GM04504 (cell line): ENCODE results near the gene ZNF544.
A peak's percentile ranks its signal among the peaks of the same experiment; 100 is the strongest.
"Not testable (repeated sequence)": the region's sequence is repeated elsewhere in the genome, so short reads cannot be mapped to it uniquely, and the experiment has no call there.

Experiments
- DNase-seq: peaks from one replicate; pipeline ENCODE4 v3.0.0-alpha.2; 2012; ENCODE audit warnings: low read depth

Gene ZNF544

DNA sequence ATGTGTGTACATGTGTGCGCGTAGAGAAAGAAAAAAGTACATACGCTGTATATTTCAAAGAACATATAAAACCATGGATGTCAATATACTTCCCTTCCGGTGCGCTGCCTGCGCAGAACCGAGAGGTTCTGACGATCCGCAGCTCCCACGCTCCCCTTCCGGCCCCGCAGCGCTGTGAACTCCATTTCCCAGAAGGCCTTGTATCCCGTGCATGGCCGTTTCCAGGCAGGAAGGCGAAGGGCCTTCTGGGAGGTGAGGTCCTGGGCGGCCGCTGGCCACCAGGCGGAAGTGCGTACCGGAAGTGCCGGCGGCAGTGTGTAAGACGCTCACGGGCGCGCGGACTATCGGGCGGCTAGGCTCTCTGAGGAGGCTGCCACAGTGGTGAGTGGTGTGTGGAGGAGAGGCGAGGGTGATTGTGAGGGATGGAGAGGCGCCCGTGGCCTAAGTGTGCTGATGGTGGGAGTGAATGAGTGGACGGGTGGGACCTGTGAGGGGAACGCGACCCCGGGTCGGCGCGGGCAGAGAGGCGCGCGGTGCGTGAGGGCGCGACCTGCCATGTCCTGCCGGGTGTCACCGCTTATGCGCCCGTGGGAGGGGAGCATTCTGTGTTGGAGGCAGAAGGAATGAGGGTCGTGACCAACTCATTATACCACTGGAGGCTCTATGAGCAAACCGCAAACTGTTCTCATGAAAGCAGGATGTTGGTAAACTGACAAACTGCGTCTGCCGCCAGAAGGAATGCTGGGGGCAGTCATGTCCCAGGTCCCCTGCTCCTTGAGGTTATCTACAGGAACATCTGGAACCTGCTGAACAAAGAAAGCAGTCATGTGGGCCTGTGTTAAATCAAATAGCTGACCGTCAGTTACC, 76.6 kb downstream of the ZNF544 start, which contains the start of gene ERVK3-1:
Gene ERVK3-1 (plus strand): TSS at position 313 of the 867 bp plus-strand sequence. CDS start 6,792 bp downstream, outside the sequence.
- peak; percentile 93 for DNase-seq

DNA sequence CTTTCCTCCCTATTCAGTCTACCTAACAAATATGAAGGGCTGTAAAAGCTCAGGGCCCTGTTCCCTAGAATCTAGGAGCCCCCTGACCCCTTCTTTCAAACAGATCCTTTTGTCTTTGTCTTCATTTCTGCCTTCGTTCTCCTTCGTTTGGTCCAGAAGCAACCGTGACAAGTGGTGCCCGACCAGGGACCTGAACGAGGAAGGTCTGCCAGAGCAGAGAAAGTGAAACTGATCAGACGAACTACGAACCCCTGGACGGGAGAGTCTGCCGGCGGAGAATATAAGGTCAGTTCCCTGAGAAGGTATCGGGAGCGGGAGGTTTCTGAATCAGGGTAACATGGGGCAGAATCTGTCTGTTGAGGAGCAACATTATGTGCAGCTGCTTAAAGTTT, 77.2 kb downstream of the ZNF544 start:
- no peak for DNase-seq

DNA sequence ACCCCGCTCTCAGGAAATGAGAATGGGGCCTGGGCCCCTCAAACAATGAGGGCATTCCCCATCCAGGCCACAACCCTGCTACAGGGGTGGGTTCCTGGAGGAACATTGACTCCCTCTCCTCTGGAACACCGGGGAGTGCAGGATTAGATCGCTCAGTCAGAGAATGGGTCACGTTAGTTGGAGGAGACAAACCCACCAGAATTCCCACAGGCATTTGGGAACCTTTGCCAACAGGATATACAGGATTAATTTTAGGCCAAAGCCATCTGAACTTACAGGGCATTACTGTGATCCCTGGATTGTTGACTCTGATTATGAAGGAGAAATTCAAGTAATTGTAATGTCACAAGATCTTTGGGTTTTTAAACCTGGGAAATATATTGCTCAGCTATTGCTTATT, 79.0 kb downstream of the ZNF544 start:
- no peak for DNase-seq

DNA sequence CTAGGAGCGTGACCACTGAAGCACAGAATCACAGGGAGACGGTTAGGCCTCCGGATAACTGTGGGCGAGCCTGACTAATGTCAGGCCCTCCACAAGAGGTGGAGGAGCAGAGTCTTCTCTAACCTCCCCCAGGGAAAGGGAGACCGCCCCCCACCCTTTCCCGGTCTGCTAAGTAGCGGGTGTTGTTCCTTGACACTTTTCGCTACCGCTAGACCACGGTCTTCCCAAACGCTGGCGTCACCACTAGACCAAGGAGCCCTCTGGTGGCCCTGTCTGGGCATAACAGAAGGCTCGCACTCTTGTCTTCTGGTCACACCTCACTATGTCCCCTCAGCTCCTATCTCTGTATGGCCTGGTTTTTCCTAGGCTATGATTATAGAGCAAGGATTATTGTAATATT, 82.0 kb downstream of the ZNF544 start:
- DNase-seq, result not testable (repeated sequence)

DNA sequence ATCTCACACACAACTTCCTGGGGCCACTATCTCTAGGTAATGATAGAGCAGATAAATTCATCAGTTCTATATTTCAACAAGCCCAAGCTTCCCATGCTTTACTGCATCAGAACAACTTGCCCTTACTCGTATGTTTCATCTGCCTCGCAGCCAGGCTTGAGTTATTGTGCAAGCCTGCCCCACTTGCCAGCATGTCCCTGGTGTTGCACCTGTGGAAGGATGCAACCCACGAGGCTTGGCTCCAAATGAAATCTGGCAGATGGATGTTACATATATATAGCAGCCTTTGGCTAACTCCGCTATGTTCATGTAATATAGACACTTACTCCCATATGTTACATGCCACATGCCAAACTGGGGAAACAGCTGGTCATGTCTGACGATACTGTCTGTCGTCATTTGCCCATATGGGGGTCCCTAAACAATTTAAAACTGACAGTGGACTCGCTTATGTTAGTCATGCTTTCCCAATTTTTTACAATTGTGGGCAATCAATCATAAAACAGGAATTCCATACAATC, 82.7 kb downstream of the ZNF544 start:
- no peak for DNase-seq
